ENCODE data around the gene FAM124A. TPM values are rescaled to one million over a fixed set of nuclear protein-coding genes. Genes with fewer than 3 reads are reported as not detected.

The FAM124A gene
- total RNA-seq, 1 donor from 2014 or later, result not detected

- DNase-seq (no peak), ATAC-seq (ENCODE audit: low read depth) (no peak)
- Mint-ChIP-seq H3K36me3 (ENCODE audit: low read depth) (no peaks in the 10 kb centered on the region), H3K27me3 (peaks cover 3% of the 10 kb centered on the region), H3K4me1 (no peaks in the 10 kb centered on the region), H3K27ac (no peak overlapping the region), H3K4me3 (no peak overlapping the region), H3K9me3 (peaks cover under 1% of the 10 kb centered on the region)
- CTCF ChIA-PET, result no interaction called here
- intact Hi-C loops (cut with micrococcal nuclease), result no loop called here
- POLR2A ChIA-PET, result no interaction called here
- TF ChIP-seq, protein P1, sequence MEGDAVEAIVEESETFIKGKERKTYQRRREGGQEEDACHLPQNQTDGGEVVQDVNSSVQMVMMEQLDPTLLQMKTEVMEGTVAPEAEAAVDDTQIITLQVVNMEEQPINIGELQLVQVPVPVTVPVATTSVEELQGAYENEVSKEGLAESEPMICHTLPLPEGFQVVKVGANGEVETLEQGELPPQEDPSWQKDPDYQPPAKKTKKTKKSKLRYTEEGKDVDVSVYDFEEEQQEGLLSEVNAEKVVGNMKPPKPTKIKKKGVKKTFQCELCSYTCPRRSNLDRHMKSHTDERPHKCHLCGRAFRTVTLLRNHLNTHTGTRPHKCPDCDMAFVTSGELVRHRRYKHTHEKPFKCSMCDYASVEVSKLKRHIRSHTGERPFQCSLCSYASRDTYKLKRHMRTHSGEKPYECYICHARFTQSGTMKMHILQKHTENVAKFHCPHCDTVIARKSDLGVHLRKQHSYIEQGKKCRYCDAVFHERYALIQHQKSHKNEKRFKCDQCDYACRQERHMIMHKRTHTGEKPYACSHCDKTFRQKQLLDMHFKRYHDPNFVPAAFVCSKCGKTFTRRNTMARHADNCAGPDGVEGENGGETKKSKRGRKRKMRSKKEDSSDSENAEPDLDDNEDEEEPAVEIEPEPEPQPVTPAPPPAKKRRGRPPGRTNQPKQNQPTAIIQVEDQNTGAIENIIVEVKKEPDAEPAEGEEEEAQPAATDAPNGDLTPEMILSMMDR (IDR thresholded peaks at IDR 0.05), result no peak
Measured at GRCh38 chr13:51317262-51317661, 95.1 kb downstream of the FAM124A start.

DNA sequence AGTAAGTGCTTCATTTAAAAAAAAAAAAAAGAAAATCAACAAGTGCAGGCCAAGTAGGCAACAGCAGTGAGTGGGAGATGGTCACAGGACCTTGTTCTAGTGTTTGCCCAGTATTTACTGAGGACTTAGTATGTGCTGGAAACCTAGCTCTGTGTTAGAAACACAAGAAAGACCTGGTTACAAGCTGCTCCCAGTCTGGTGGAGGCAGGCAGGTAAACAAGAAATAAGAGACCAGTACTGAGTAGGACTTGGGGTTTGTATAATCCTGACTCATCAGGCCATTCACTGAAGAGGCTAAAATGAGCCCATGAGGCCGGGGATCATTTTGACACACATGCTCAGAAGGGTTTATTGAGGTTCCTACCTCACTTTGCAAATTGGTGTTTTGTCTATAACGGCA is 95.8 kb downstream of the FAM124A start:
- intact Hi-C loops (cut with micrococcal nuclease), result no loop called here
- ATAC-seq (ENCODE audit: low read depth) (no peak), DNase-seq (no peak)
- H3K9me3 Mint-ChIP-seq, result no peaks in the 10 kb centered on the region
- H3K4me3 Mint-ChIP-seq, result no peak overlapping the region
- H3K36me3 Mint-ChIP-seq (ENCODE audit: low read depth), result no peaks in the 10 kb centered on the region
- ChIA-PET POLR2A (interaction anchor here (0.9 kb wide), 1 partner anchor 8 kb away, joined by 4 read pairs; no protein-coding TSS in a partner anchor), CTCF (no interaction called here)
- H3K27ac Mint-ChIP-seq, result no peak overlapping the region
- peaks cover 2% of the 10 kb centered on the region for H3K27me3 Mint-ChIP-seq
- no peaks in the 10 kb centered on the region for H3K4me1 Mint-ChIP-seq
- TF ChIP-seq, protein P1 (IDR thresholded peaks at IDR 0.05), result no peak

DNA sequence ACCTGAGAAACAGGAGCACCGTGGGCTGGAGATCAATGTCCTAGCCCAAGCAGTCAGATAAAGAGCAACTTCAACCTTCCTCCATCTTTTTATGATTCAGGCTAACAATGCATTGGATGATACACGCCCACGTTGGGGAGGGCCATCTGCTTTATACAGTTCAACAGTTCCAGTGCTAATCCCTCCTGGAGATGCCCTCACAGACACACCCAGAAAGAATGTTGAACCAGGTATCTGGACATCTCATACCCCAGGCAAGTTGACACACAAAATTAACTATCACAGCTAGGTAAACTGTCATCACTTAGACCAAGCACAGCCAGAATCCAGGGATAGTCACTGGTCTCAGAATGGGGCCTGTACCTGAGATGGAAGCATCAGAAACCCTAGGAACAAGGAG is 96.7 kb downstream of the FAM124A start:
- intact Hi-C loops (cut with micrococcal nuclease), result no loop called here
- POLR2A ChIA-PET, result no interaction called here
- TF ChIP-seq, protein P1 (IDR thresholded peaks at IDR 0.05), result no peak

GRCh38 chr13:51321836-51322235 is 99.6 kb downstream of the FAM124A start:
- TF ChIP-seq, protein P1 (IDR thresholded peaks at IDR 0.05), result no peak
- POLR2A ChIA-PET, result interaction anchor here (0.6 kb wide), 1 partner anchor 1588 kb away, joined by 4 read pairs; no protein-coding TSS in a partner anchor
- Mint-ChIP-seq H3K9me3 (no peaks in the 10 kb centered on the region), H3K36me3 (ENCODE audit: low read depth) (no peaks in the 10 kb centered on the region), H3K4me1 (peaks cover 7% of the 10 kb centered on the region), H3K27me3 (no peaks in the 10 kb centered on the region), H3K27ac (no peak overlapping the region), H3K4me3 (no peak overlapping the region)
- intact Hi-C loops (cut with micrococcal nuclease), result no loop called here
- ATAC-seq (ENCODE audit: low read depth) (no peak), DNase-seq (no peak)
- CTCF ChIA-PET, result no interaction called here

More for the DNA sequence above, 96.7 kb downstream of the FAM124A start:
- Mint-ChIP-seq H3K36me3 (ENCODE audit: low read depth) (no peaks in the 10 kb centered on the region), H3K27me3 (no peaks in the 10 kb centered on the region), H3K4me1 (no peaks in the 10 kb centered on the region), H3K4me3 (no peak overlapping the region), H3K27ac (no peak overlapping the region), H3K9me3 (no peaks in the 10 kb centered on the region)
- CTCF ChIA-PET, result no interaction called here
- DNase-seq (no peak), ATAC-seq (ENCODE audit: low read depth) (no peak)

GRCh38 chr13:51322826-51323225 is 100.6 kb downstream of the FAM124A start:
- POLR2A ChIA-PET, result no interaction called here
- intact Hi-C loops (cut with micrococcal nuclease), result no loop called here
- no peak overlapping the region for H3K27ac Mint-ChIP-seq
- CTCF ChIA-PET, result no interaction called here
- no peak overlapping the region for H3K4me3 Mint-ChIP-seq
- H3K36me3 Mint-ChIP-seq (ENCODE audit: low read depth), result no peaks in the 10 kb centered on the region
- H3K4me1 Mint-ChIP-seq, result peaks cover 7% of the 10 kb centered on the region
- ATAC-seq (ENCODE audit: low read depth) (no peak), DNase-seq (no peak)
- no peaks in the 10 kb centered on the region for H3K9me3 Mint-ChIP-seq
- H3K27me3 Mint-ChIP-seq, result no peaks in the 10 kb centered on the region
- TF ChIP-seq, protein P1 (IDR thresholded peaks at IDR 0.05), result no peak

All from activated B cell treated with CpG ODN at 0.5 μM for 24 hours (primary cell).